Esophagus squamous epithelium (tissue), 5 donors: ENCODE results near the gene ABCA5. TPM values are rescaled to one million over a fixed set of nuclear protein-coding genes. Genes with fewer than 3 reads are reported as not detected.

Source experiments
- DNase-seq: peaks from one replicate; lab custom pipeline; 2025; lab: John Stamatoyannopoulos, UW
- H3K27ac ChIP-seq, 4 donors: fragments of 200-600 bp; sonication (generic); one replicate each; pipeline ENCODE4 v1.5.1; 2016 to 2019; ENCODE audit warnings: mild to moderate bottlenecking in 1 of 4
- H3K27me3 ChIP-seq, 4 donors: fragments of 200-600 bp; sonication (generic); 1 replicate in 3 of 4; 2 replicates in 1 of 4; pipeline versions ENCODE4 v1.5.1 to v1.6.0; 2017 to 2021; ENCODE audit warnings: antibody characterized with exemption in 1 of 4
- H3K36me3 ChIP-seq, 3 donors: fragments of 200-600 bp; sonication (generic); one replicate each; pipeline ENCODE4 v1.5.1; 2016 to 2019
- H3K4me1 ChIP-seq, 3 donors: fragments of 200-600 bp; sonication (generic); one replicate each; pipeline ENCODE4 v1.5.1; 2017 to 2019
- H3K4me3 ChIP-seq, 4 donors: fragments of 200-600 bp; sonication (generic); 1 replicate in 3 of 4; 2 replicates in 1 of 4; pipeline ENCODE4 v1.5.1; 2016 to 2019; ENCODE audit warnings: mild to moderate bottlenecking in 2 of 4, moderate library complexity in 1 of 4
- H3K9me3 ChIP-seq, 3 donors: fragments of 200-600 bp; sonication (generic); one replicate each; pipeline ENCODE4 v1.5.1; 2016 to 2019
- POLR2A ChIP-seq, 4 donors: fragments of 450-650 bp; IDR thresholded peaks; one replicate each; pipeline ENCODE4 v1.6.1; 2017; ENCODE audit warnings: antibody characterized with exemption in 4 of 4, mild to moderate bottlenecking in 4 of 4, moderate library complexity in 3 of 4
- WGBS, 2 donors: methylation state at CpG; one replicate each; pipeline ENCODE4 v1.1.5; 2018; 5-methylcytosine and 5-hydroxymethylcytosine counted together
- intact Hi-C: fragments of 100-400 bp; cut with DNase I; formaldehyde crosslinking; loops from one replicate; pipeline ENCODE4 v1.15.0; 2022
- total RNA-seq, 4 donors: library from RNA; depleted of rRNA; stranded (reverse); fragments of >200 nt; gene quantifications; one replicate each; pipeline ENCODE4 v1.1.0, GENCODE V29; 2016
- TF ChIP-seq, protein P1 (sequence below), 6 experiments: fragments of 450-650 bp in 4 of 6; fragments of 200-600 bp in 2 of 6; sonication (generic) in 2 of 6; IDR thresholded peaks; one replicate each; pipeline ENCODE4 v1.5.1; 2016 to 2019; ENCODE audit warnings: antibody characterized with exemption in 6 of 6, mild to moderate bottlenecking in 4 of 6, moderate library complexity in 4 of 6
- donor health status: DM: yes; HTN: yes; CAD: no.

ABCA5 gene
- total RNA-seq, 4 donors from 2014 or later = 20.0 to 60.7 (median 28.1) TPM

DNA sequence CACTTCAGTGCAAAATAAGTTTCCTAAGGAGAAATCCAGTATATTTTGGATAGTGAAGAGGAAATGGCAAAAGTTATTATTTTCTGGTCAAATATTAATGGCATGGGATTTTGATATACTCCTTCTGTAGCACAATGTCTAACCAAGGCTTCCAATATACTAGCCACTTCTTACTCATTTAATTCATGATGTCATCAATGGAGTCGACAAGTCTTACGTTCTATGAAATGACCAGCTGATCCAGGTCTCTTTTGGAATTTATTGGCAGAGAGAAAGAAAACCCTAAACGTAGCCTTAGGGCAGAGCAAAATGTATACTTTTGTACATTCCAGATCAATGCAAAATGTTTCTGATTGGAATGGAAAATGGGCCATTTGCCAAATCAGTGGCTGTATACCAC, 90.0 kb downstream of the ABCA5 start:
- 80 to 89% methylated on average over 3 of the region's 3 CpGs for WGBS, 2 donors
- Histone ChIP-seq H3K36me3 (peaks cover 0 to 21% (median 0%) of the 10 kb centered on the region in 3 donors), H3K4me1 (peaks cover 0 to 10% (median 0%) of the 10 kb centered on the region in 3 donors), H3K4me3 (no peak overlapping the region), H3K27ac (no peak overlapping the region), H3K9me3 (peaks cover 0 to 13% (median 8%) of the 10 kb centered on the region in 3 donors), H3K27me3 (no peaks in the 10 kb centered on the region)
- no peak for DNase-seq
- intact Hi-C loops = no loop called here
- TF ChIP-seq, protein P1, sequence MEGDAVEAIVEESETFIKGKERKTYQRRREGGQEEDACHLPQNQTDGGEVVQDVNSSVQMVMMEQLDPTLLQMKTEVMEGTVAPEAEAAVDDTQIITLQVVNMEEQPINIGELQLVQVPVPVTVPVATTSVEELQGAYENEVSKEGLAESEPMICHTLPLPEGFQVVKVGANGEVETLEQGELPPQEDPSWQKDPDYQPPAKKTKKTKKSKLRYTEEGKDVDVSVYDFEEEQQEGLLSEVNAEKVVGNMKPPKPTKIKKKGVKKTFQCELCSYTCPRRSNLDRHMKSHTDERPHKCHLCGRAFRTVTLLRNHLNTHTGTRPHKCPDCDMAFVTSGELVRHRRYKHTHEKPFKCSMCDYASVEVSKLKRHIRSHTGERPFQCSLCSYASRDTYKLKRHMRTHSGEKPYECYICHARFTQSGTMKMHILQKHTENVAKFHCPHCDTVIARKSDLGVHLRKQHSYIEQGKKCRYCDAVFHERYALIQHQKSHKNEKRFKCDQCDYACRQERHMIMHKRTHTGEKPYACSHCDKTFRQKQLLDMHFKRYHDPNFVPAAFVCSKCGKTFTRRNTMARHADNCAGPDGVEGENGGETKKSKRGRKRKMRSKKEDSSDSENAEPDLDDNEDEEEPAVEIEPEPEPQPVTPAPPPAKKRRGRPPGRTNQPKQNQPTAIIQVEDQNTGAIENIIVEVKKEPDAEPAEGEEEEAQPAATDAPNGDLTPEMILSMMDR (IDR thresholded peaks at IDR 0.05) = no peak
- no peak for TF ChIP-seq POLR2A (IDR thresholded peaks at IDR 0.05)

DNA sequence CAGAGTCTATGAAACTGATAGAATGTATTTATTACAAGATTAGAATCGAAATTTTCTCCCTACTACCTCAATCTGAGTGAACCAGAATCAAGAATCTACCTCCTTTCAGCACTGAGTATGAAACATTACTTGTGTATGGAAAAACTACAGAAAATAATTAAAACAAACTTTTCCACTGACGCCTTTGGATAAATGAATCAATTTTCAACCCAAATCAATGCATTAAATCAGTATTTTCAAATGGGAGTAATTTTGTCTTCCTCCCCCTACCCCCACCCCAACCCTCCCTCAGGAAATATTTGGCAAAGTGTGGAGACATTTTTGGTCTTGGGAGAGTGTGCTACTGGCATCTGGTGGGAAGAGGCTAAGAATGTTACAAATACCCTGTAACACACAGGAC, 90.5 kb downstream of the ABCA5 start:
- no peaks in the 10 kb centered on the region for H3K27me3 ChIP-seq
- intact Hi-C loops = no loop called here
- H3K27ac ChIP-seq = no peak overlapping the region
- H3K36me3 ChIP-seq = peaks cover 0 to 18% (median 0%) of the 10 kb centered on the region in 3 donors
- no peak for TF ChIP-seq POLR2A (IDR thresholded peaks at IDR 0.05)
- TF ChIP-seq, protein P1 (IDR thresholded peaks at IDR 0.05) = no peak
- H3K4me1 ChIP-seq = peaks cover 0 to 10% (median 0%) of the 10 kb centered on the region in 3 donors
- H3K9me3 ChIP-seq = peaks cover 0 to 13% (median 8%) of the 10 kb centered on the region in 3 donors
- DNase-seq = no peak
- no peak overlapping the region for H3K4me3 ChIP-seq
- WGBS, 2 donors = 44 to 63% methylated on average over 2 of the region's 2 CpGs

DNA sequence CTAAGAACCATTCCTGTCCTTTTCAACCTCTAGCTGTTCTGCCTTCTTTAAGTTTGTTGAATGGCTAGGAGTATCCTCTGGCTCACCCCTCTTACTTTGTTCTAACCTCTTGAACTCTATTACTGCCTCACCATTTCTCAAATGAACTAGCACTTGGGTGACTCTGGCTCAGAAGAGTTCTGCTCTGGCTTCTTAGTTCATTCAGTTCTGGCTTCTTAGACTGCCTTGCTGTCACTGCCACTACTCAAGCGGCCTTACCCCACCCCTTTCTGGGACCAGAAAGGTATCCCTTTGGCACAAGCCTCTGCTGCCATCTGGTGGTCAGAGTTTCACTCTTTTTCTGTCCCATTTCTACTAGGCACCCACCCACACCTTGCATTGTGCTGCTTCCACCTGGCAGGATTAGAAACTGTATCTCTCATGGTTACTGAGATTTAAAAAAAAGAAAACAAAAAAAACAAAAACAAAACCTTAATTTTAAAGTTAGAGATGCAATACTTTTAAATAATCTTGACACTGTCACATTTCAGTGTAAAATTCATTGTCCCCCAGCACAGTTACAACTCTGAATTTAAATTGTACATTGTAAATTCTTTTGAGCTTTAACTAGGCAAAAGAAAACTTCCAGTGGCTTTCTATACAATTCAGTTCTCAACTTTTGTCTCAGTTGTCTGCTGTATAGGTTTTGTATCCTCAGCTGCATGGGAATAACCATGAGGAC, 91.4 kb downstream of the ABCA5 start:
- H3K36me3 ChIP-seq = peaks cover 0 to 11% (median 0%) of the 10 kb centered on the region in 3 donors
- no peaks in the 10 kb centered on the region for H3K27me3 ChIP-seq
- no peak overlapping the region for H3K4me3 ChIP-seq
- intact Hi-C loops = no loop called here
- WGBS, 2 donors = 0 to 13% methylated on average over 1 of the region's 1 CpG
- peaks cover 0 to 13% (median 8%) of the 10 kb centered on the region in 3 donors for H3K9me3 ChIP-seq
- peak; percentile 4 for DNase-seq
- H3K4me1 ChIP-seq = peaks cover 0 to 10% (median 0%) of the 10 kb centered on the region in 3 donors
- H3K27ac ChIP-seq = no peak overlapping the region
- TF ChIP-seq POLR2A (IDR thresholded peaks at IDR 0.05) = no peak
- TF ChIP-seq, protein P1 (IDR thresholded peaks at IDR 0.05) = peak; percentile 41 to 79 (median 70)

DNA sequence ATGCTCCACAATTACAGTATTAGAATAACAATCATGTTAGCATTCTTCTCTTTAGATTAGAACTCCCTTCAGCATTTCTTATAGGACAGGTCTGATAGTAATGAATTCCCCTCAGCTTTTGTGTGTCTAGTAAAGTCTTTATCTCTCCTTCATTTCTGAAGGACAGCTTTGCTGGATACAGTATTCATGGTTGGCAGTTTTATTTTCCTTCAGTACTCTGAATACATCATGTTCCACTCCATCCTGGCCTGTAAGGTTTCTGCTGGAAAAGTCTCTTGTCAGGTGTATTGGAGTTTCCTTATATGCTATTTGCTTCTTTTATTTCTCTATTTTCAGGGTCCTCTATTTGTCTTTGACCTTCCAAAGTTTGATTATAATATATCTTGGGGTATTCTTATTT, 94.3 kb downstream of the ABCA5 start:
- Histone ChIP-seq H3K27me3 (no peaks in the 10 kb centered on the region), H3K9me3 (peaks cover 0 to 13% (median 8%) of the 10 kb centered on the region in 3 donors), H3K36me3 (no peaks in the 10 kb centered on the region), H3K27ac (no peak overlapping the region), H3K4me3 (no peak overlapping the region), H3K4me1 (peaks cover 0 to 10% (median 0%) of the 10 kb centered on the region in 3 donors)
- intact Hi-C loops = loop anchor here (5.0 kb wide), 1 partner anchor 455 kb away; no protein-coding TSS in a partner anchor
- DNase-seq = no peak
- no peak for TF ChIP-seq POLR2A (IDR thresholded peaks at IDR 0.05)
- TF ChIP-seq, protein P1 (IDR thresholded peaks at IDR 0.05) = no peak

DNA sequence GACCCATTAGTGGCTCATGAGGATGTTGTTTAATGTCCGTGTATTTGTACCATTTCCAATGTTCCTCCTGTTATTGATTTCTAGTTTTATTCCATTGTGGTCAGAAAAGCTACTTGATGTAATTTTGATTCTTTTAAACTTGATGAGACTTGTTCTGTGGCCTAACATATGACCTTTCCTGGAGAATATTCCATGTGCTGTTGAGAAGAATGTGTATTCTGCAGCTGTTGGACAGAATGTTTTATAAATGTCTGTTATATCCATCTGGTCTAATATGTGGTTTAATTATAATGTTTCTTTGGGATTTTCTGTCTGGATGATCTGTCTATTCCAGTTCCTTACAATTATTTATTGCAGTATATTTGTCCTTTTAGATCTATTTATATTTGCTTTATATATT, 95.4 kb downstream of the ABCA5 start:
- H3K27ac ChIP-seq = no peak overlapping the region
- H3K4me1 ChIP-seq = peaks cover 0 to 10% (median 0%) of the 10 kb centered on the region in 3 donors
- TF ChIP-seq POLR2A (IDR thresholded peaks at IDR 0.05) = no peak
- TF ChIP-seq, protein P1 (IDR thresholded peaks at IDR 0.05) = no peak
- intact Hi-C loops = loop anchor here (5.0 kb wide), 1 partner anchor 454 kb away; no protein-coding TSS in a partner anchor
- 75 to 95% methylated on average over 1 of the region's 1 CpG for WGBS, 2 donors
- no peak for DNase-seq
- H3K4me3 ChIP-seq = no peak overlapping the region
- H3K36me3 ChIP-seq = no peaks in the 10 kb centered on the region
- H3K27me3 ChIP-seq = no peaks in the 10 kb centered on the region
- H3K9me3 ChIP-seq = peaks cover 0 to 13% (median 8%) of the 10 kb centered on the region in 3 donors
